Fibroblast of lung (primary cell): ENCODE measurements around the gene ATG13.

Source experiments
- CTCF ChIP-seq, 2 donors: IDR thresholded peaks in 1 of 2; conservative IDR thresholded peaks in 1 of 2; 1 replicate in 1 of 2; 2 replicates in 1 of 2; pipeline ENCODE4 v1.5.1; 2011 to 2012; ENCODE audit warnings: low read length in 2 of 2, control low read depth in 1 of 2, inconsistent platforms in 1 of 2, low read depth in 1 of 2, mild to moderate bottlenecking in 1 of 2
- EZH2 ChIP-seq: IDR thresholded peaks from 2 replicates; pipeline ENCODE4 v1.5.1; 2012; ENCODE audit warnings: low read length, control low read depth, mild to moderate bottlenecking; ENCODE audit errors: missing control alignments

DNA sequence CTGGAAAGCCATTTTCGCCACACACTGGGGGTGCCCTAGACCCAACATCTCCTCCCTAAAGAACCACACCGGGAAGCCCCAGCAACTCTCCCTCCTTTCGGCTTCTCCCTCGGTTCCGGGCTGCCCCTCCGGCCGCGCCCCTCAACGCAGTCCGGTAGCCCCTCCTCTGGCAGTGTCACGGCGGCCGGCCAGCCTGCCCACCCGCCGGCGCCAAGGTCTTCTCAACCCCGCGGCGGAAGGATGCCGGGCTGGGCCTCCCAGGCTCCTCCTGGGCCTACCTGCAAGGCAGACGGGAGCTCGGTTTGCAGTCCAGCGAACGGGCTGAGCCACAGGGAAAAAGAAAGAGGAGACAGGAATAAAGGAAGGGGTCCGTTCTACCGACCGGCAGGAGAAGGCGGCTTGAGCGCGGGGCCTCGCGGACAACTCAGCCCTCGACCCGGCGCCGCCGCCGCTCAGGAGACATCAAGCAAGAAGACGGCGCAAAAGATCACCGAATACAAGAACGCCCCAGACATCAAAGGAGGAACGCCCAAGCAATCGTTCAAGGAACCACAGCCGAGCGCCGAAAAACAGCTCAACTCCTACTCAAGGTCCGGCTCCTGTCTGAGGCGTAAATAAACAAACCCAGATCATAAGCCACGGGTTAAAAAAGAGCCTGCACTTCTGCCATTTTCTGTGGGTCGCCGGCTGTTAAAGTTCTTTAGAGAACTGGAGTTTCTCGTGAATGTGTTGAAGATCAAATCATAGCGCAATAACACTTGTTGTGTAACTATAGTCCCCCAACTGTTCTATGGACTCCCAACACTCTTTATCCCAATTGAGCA, 23.6 kb upstream of the ATG13 start, which contains the start of gene AMBRA1:
- TF ChIP-seq CTCF (conservative IDR thresholded peaks at IDR 0.05 in 1 of 2, IDR thresholded peaks at IDR 0.05 in 1 of 2; ENCODE audit: low read depth in 1 of 2, low read length in 2 of 2) (no peak), EZH2 (no peak)
